Activated CD4-positive, alpha-beta T cell treated with anti-CD3 and anti-CD28 coated beads, Interleukin-2, amount 50 U/mL, for 16 hours (primary cell): ENCODE measurements around the gene PIP5K1C.
"Not testable (repeated sequence)": the region's sequence is repeated elsewhere in the genome, so short reads cannot be mapped to it uniquely, and the experiment has no call there.

Experiments used
- DNase-seq: peaks from one replicate; pipeline ENCODE4 v3.0.0-alpha.2; 2020

The PIP5K1C gene

GRCh38 chr19:3659746-3660112 lies 40.5 kb downstream of the PIP5K1C start:
- DNase-seq: no peak

- no peak for DNase-seq
Observed at GRCh38 chr19:3658870-3659745, 41.2 kb downstream of the PIP5K1C start.

GRCh38 chr19:3658004-3658869 lies 42.0 kb downstream of the PIP5K1C start:
- no peak for DNase-seq

GRCh38 chr19:3657395-3657769 lies 42.9 kb downstream of the PIP5K1C start:
- no peak for DNase-seq

- DNase-seq: no peak
Observed at GRCh38 chr19:3656747-3657394, 43.4 kb downstream of the PIP5K1C start.

GRCh38 chr19:3656073-3656746 lies 44.1 kb downstream of the PIP5K1C start:
- DNase-seq: no peak

- DNase-seq: no peak
Observed at GRCh38 chr19:3655402-3656072, 44.7 kb downstream of the PIP5K1C start.

- no peak for DNase-seq
Observed at GRCh38 chr19:3653865-3654513, 46.3 kb downstream of the PIP5K1C start.

GRCh38 chr19:3653081-3653795 lies 47.0 kb downstream of the PIP5K1C start:
- no peak for DNase-seq

GRCh38 chr19:3652422-3652821 lies 47.8 kb downstream of the PIP5K1C start:
- no peak for DNase-seq

GRCh38 chr19:3651684-3652083 lies 48.6 kb downstream of the PIP5K1C start:
- no peak for DNase-seq

- no peak for DNase-seq
Observed at GRCh38 chr19:3649888-3650287, 50.4 kb downstream of the PIP5K1C start.

- no peak for DNase-seq
Observed at GRCh38 chr19:3648037-3648905, 52.0 kb downstream of the PIP5K1C start.

- DNase-seq: not testable (repeated sequence)
Observed at GRCh38 chr19:3647102-3647501, 53.2 kb downstream of the PIP5K1C start.

GRCh38 chr19:3646336-3647092 lies 53.8 kb downstream of the PIP5K1C start:
- DNase-seq: no peak

- no peak for DNase-seq
Observed at GRCh38 chr19:3645726-3646125, 54.5 kb downstream of the PIP5K1C start.

- DNase-seq: no peak
Observed at GRCh38 chr19:3645067-3645396, 55.2 kb downstream of the PIP5K1C start.

GRCh38 chr19:3644351-3645066 lies 55.8 kb downstream of the PIP5K1C start:
- no peak for DNase-seq
